ENCODE measurements around the gene KIFAP3. TPM values are rescaled to one million over a fixed set of nuclear protein-coding genes. Genes with fewer than 3 reads are reported as not detected.

Gene KIFAP3
- total RNA-seq, 2 donors from 2014 or later = 17.1 to 37.3 TPM

- TF ChIP-seq POLR2AphosphoS5 (IDR thresholded peaks at IDR 0.05) (peak; percentile 84), POLR2A (IDR thresholded peaks at IDR 0.05) (no peak)
- DNase-seq (ENCODE audit: low spot score) = peak; percentile 55
- WGBS = 14% methylated on average over 2 of the region's 2 CpGs
- no peaks in the 10 kb centered on the region for H3K36me3 ChIP-seq
- no peak overlapping the region for H3K4me3 ChIP-seq
- no peaks in the 10 kb centered on the region for H3K27me3 ChIP-seq (replicated peaks; ENCODE audit: insufficient read depth)
- no peaks in the 10 kb centered on the region for H3K9me3 ChIP-seq
- no peaks in the 10 kb centered on the region for H3K4me1 ChIP-seq (replicated peaks)
- intact Hi-C loops (cut with DNase I) = loop anchor here (10.0 kb wide), 3 partner anchors 193 to 593 kb away; partner anchors contain the start of gene GORAB
- no peak overlapping the region for H3K27ac ChIP-seq
These were observed 132.3 kb downstream of the KIFAP3 start for GRCh38 chr1:169941982-169942830.

- no peaks in the 10 kb centered on the region for H3K36me3 ChIP-seq
- no peaks in the 10 kb centered on the region for H3K4me1 ChIP-seq (replicated peaks)
- 44% methylated on average over 7 of the region's 7 CpGs for WGBS
- H3K9me3 ChIP-seq = no peaks in the 10 kb centered on the region
- DNase-seq (ENCODE audit: low spot score) = no peak
- intact Hi-C loops (cut with DNase I) = loop anchor here (5.0 to 10.0 kb wide), 3 partner anchors 141 to 833 kb away; partner anchors contain the start of genes KIFAP3 and PRRX1
- H3K27ac ChIP-seq = no peak overlapping the region
- no peak overlapping the region for H3K4me3 ChIP-seq
- H3K27me3 ChIP-seq (replicated peaks; ENCODE audit: insufficient read depth) = no peaks in the 10 kb centered on the region
- TF ChIP-seq, protein P1, sequence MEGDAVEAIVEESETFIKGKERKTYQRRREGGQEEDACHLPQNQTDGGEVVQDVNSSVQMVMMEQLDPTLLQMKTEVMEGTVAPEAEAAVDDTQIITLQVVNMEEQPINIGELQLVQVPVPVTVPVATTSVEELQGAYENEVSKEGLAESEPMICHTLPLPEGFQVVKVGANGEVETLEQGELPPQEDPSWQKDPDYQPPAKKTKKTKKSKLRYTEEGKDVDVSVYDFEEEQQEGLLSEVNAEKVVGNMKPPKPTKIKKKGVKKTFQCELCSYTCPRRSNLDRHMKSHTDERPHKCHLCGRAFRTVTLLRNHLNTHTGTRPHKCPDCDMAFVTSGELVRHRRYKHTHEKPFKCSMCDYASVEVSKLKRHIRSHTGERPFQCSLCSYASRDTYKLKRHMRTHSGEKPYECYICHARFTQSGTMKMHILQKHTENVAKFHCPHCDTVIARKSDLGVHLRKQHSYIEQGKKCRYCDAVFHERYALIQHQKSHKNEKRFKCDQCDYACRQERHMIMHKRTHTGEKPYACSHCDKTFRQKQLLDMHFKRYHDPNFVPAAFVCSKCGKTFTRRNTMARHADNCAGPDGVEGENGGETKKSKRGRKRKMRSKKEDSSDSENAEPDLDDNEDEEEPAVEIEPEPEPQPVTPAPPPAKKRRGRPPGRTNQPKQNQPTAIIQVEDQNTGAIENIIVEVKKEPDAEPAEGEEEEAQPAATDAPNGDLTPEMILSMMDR (IDR thresholded peaks at IDR 0.05) = no peak
- no peak for TF ChIP-seq POLR2A (IDR thresholded peaks at IDR 0.05)
- no peak for TF ChIP-seq POLR2AphosphoS5 (IDR thresholded peaks at IDR 0.05)
These were observed 140.3 kb downstream of the KIFAP3 start for GRCh38 chr1:169933984-169934725.

- no peaks in the 10 kb centered on the region for H3K4me1 ChIP-seq (replicated peaks)
- 90% methylated on average over 1 of the region's 1 CpG for WGBS
- intact Hi-C loops (cut with DNase I) = loop anchor here (5.0 to 10.0 kb wide), 3 partner anchors 143 to 835 kb away; partner anchors contain the start of genes KIFAP3 and PRRX1
- no peaks in the 10 kb centered on the region for H3K9me3 ChIP-seq
- H3K36me3 ChIP-seq = no peaks in the 10 kb centered on the region
- H3K4me3 ChIP-seq = no peak overlapping the region
- no peak for DNase-seq (ENCODE audit: low spot score)
- TF ChIP-seq, protein P1 (IDR thresholded peaks at IDR 0.05) = no peak
- no peak for TF ChIP-seq POLR2AphosphoS5 (IDR thresholded peaks at IDR 0.05)
- no peak for TF ChIP-seq POLR2A (IDR thresholded peaks at IDR 0.05)
- H3K27ac ChIP-seq = no peak overlapping the region
- no peaks in the 10 kb centered on the region for H3K27me3 ChIP-seq (replicated peaks; ENCODE audit: insufficient read depth)
These were observed 142.7 kb downstream of the KIFAP3 start for GRCh38 chr1:169931795-169932231.

GRCh38 chr1:169929210-169929526 is 145.3 kb downstream of the KIFAP3 start:
- intact Hi-C loops (cut with DNase I) = loop anchor here (5.0 kb wide), 1 partner anchor 958 kb away; no protein-coding TSS in a partner anchor
- H3K27me3 ChIP-seq (replicated peaks; ENCODE audit: insufficient read depth) = no peaks in the 10 kb centered on the region
- H3K9me3 ChIP-seq = no peaks in the 10 kb centered on the region
- 20% methylated on average over 1 of the region's 1 CpG for WGBS
- no peak overlapping the region for H3K4me3 ChIP-seq
- TF ChIP-seq POLR2A (IDR thresholded peaks at IDR 0.05) (no peak), POLR2AphosphoS5 (IDR thresholded peaks at IDR 0.05) (no peak)
- TF ChIP-seq, protein P1 (IDR thresholded peaks at IDR 0.05) = no peak
- no peak for DNase-seq (ENCODE audit: low spot score)
- H3K4me1 ChIP-seq (replicated peaks) = no peaks in the 10 kb centered on the region
- H3K36me3 ChIP-seq = no peaks in the 10 kb centered on the region
- H3K27ac ChIP-seq = no peak overlapping the region

Measured in prostate gland (tissue), 2 donors.